ENCODE data around the gene OR4F17.
"Not testable (repeated sequence)": the region's sequence is repeated elsewhere in the genome, so short reads cannot be mapped to it uniquely, and the experiment has no call there.

The OR4F17 gene

DNA sequence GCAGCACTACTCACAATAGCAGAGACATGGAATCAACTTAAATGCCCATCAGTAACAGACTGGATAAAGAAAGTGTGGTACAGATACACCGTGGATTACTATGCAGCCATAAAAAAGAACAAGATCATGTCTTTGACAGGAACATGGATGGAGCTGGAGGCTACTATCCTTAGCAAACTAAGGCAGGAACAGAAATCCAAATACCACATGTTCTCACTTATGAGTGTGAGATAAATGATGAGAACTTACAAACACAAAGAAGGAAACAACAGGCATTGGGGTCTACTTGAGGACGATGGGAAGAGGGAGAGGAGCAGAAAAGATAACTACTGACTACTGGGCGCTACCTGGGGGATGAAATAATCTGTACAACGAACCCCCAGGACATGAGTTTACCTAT lies 16.2 kb upstream of the OR4F17 start:
- not testable (repeated sequence) for H2BK120ac ChIP-seq (ENCODE audit: low read depth, low read length); H3K14ac ChIP-seq (ENCODE audit: low read length); H3K27me3 ChIP-seq (ENCODE audit: control insufficient read depth in 3 of 3, insufficient read depth in 3 of 3, low read depth in 1 of 3, low read length in 3 of 3); H3K9ac ChIP-seq (ENCODE audit: low read depth, low read length, poor library complexity); H3K4ac ChIP-seq (ENCODE audit: low read length); H2BK5ac ChIP-seq (ENCODE audit: low read length); H3K23ac ChIP-seq (ENCODE audit: low read depth, low read length, poor library complexity); H3K18ac ChIP-seq (ENCODE audit: low read length); H3K36me3 ChIP-seq (replicated peaks in 1 of 2; ENCODE audit: control insufficient read depth in 2 of 2, insufficient read depth in 2 of 2, low read length in 2 of 2); H3K4me3 ChIP-seq (ENCODE audit: low read length in 2 of 2); H3K79me1 ChIP-seq (ENCODE audit: low read depth, low read length); H3K4me2 ChIP-seq (ENCODE audit: insufficient read depth, low read length, poor library complexity, severe bottlenecking); H2BK12ac ChIP-seq (ENCODE audit: low read length); H4K8ac ChIP-seq (ENCODE audit: low read depth, low read length); H3K27ac ChIP-seq (replicated peaks; ENCODE audit: low read length); H2BK15ac ChIP-seq (ENCODE audit: low read length); H2AFZ ChIP-seq (ENCODE audit: low read length); H4K91ac ChIP-seq (ENCODE audit: low read depth, low read length, poor library complexity); DNase-seq (ENCODE audit: low spot score); H3K4me1 ChIP-seq (ENCODE audit: control insufficient read depth in 2 of 2, insufficient read depth in 1 of 2, low read depth in 1 of 2, low read length in 2 of 2); H3K9me3 ChIP-seq (replicated peaks in 1 of 2; ENCODE audit: control insufficient read depth in 2 of 2, insufficient read depth in 1 of 2, low read depth in 1 of 2, low read length in 2 of 2); H2AK5ac ChIP-seq (ENCODE audit: low read depth, low read length)
- no CpG with 5 or more reads among the region's 4 CpGs for WGBS, 2 donors (ENCODE audit: extremely low coverage in 2 of 2, insufficient read length in 2 of 2, insufficient replicate concordance in 1 of 2)

DNA sequence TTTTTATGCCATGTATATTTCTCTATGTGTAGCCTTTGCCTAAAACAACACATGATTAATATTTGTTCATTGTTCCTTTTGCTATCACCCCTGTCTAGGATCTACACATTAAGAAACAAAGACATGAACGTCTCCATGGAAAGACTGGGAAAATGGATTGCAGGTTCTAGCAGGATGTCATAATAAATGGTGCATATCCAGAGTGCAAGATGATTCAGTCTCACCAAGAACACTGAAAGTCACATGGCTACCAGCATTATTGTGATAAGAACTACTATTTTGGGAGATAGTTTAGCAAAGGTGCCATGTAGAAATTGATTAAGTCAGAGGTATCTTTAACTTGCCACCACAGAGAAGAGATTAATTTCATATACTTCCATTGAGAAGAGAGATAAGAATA lies 12.1 kb upstream of the OR4F17 start:
- H3K36me3 ChIP-seq (replicated peaks in 1 of 2; ENCODE audit: control insufficient read depth in 2 of 2, insufficient read depth in 2 of 2, low read length in 2 of 2); H3K9ac ChIP-seq (ENCODE audit: low read depth, low read length, poor library complexity); H4K8ac ChIP-seq (ENCODE audit: low read depth, low read length); H3K14ac ChIP-seq (ENCODE audit: low read length); H3K79me1 ChIP-seq (ENCODE audit: low read depth, low read length); H2BK15ac ChIP-seq (ENCODE audit: low read length); H3K4me1 ChIP-seq (ENCODE audit: control insufficient read depth in 2 of 2, insufficient read depth in 1 of 2, low read depth in 1 of 2, low read length in 2 of 2); H3K23ac ChIP-seq (ENCODE audit: low read depth, low read length, poor library complexity); H3K4me2 ChIP-seq (ENCODE audit: insufficient read depth, low read length, poor library complexity, severe bottlenecking); H2AFZ ChIP-seq (ENCODE audit: low read length); H2BK5ac ChIP-seq (ENCODE audit: low read length); H3K18ac ChIP-seq (ENCODE audit: low read length); H2AK5ac ChIP-seq (ENCODE audit: low read depth, low read length); H4K91ac ChIP-seq (ENCODE audit: low read depth, low read length, poor library complexity); H2BK12ac ChIP-seq (ENCODE audit: low read length); H3K27me3 ChIP-seq (ENCODE audit: control insufficient read depth in 3 of 3, insufficient read depth in 3 of 3, low read depth in 1 of 3, low read length in 3 of 3); H3K27ac ChIP-seq (replicated peaks; ENCODE audit: low read length); H3K4ac ChIP-seq (ENCODE audit: low read length); H3K9me3 ChIP-seq (replicated peaks in 1 of 2; ENCODE audit: control insufficient read depth in 2 of 2, insufficient read depth in 1 of 2, low read depth in 1 of 2, low read length in 2 of 2); DNase-seq (ENCODE audit: low spot score); H3K4me3 ChIP-seq (ENCODE audit: low read length in 2 of 2); H2BK120ac ChIP-seq (ENCODE audit: low read depth, low read length): not testable (repeated sequence)
- WGBS, 2 donors (ENCODE audit: extremely low coverage in 2 of 2, insufficient read length in 2 of 2, insufficient replicate concordance in 1 of 2) = no CpG with 5 or more reads among the region's 1 CpG

DNA sequence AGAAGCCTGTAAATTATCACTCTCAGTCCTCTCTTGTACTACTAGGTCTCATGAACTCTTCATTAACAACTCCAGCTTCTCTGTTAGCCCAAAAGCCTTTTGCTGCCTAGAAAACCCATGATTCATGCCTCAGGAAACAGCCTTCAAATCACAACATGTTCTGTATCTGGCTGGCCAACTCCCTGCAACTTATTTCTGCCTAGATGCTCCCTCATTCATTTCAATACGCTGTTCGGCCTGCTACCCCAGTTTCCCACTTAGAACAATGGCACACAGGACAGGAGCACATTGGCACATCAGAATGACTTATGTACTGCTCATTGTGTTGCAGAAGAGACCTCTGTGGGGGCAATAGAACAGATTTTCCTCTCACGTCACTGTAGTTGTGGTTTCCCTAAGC lies 9.3 kb upstream of the OR4F17 start:
- WGBS, 2 donors (ENCODE audit: extremely low coverage in 2 of 2, insufficient read length in 2 of 2, insufficient replicate concordance in 1 of 2) = no CpG with 5 or more reads among the region's 3 CpGs
- not testable (repeated sequence) for H3K9me3 ChIP-seq (replicated peaks in 1 of 2; ENCODE audit: control insufficient read depth in 2 of 2, insufficient read depth in 1 of 2, low read depth in 1 of 2, low read length in 2 of 2); H3K36me3 ChIP-seq (replicated peaks in 1 of 2; ENCODE audit: control insufficient read depth in 2 of 2, insufficient read depth in 2 of 2, low read length in 2 of 2); H2AFZ ChIP-seq (ENCODE audit: low read length); H2BK120ac ChIP-seq (ENCODE audit: low read depth, low read length); H2BK5ac ChIP-seq (ENCODE audit: low read length); H3K4ac ChIP-seq (ENCODE audit: low read length); H2BK12ac ChIP-seq (ENCODE audit: low read length); H3K9ac ChIP-seq (ENCODE audit: low read depth, low read length, poor library complexity); H3K18ac ChIP-seq (ENCODE audit: low read length); H3K23ac ChIP-seq (ENCODE audit: low read depth, low read length, poor library complexity); H2AK5ac ChIP-seq (ENCODE audit: low read depth, low read length); H3K4me1 ChIP-seq (ENCODE audit: control insufficient read depth in 2 of 2, insufficient read depth in 1 of 2, low read depth in 1 of 2, low read length in 2 of 2); H3K4me3 ChIP-seq (ENCODE audit: low read length in 2 of 2); H3K27ac ChIP-seq (replicated peaks; ENCODE audit: low read length); H4K8ac ChIP-seq (ENCODE audit: low read depth, low read length); H4K91ac ChIP-seq (ENCODE audit: low read depth, low read length, poor library complexity); H3K14ac ChIP-seq (ENCODE audit: low read length); H2BK15ac ChIP-seq (ENCODE audit: low read length); H3K79me1 ChIP-seq (ENCODE audit: low read depth, low read length); DNase-seq (ENCODE audit: low spot score); H3K27me3 ChIP-seq (ENCODE audit: control insufficient read depth in 3 of 3, insufficient read depth in 3 of 3, low read depth in 1 of 3, low read length in 3 of 3); H3K4me2 ChIP-seq (ENCODE audit: insufficient read depth, low read length, poor library complexity, severe bottlenecking)

DNA sequence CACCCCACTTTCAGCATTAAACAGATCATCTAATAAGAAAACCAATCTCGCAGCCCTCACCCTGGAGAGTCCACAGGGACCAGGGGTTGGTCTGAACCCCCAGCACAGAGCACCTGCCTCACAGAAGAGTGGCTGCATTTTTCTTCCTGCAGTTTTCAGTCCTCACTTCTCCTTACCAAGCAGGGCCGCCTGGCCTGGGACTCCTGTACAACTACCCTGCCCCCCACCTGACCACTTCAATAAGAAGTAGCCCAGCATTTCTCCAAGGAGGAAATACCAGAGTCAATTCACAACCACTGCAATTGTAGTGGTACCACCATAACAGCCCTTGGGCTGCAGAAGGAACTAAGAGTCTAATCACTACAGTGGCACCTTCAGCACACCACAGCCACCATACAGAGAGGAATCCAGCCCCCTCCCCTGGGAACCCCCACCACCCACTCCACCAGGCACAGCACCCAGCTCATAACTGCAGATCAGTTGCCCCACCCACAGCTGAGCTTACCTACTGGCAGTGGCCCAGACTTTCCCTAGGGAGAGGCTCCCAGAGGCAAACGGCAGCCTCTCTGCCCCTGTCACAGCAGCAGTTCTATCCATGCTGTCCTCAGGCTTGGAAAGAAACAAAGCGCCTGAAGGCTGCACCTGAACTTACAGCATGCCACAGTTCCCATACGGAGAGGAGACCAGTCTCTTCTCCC lies 13.7 kb downstream of the OR4F17 start:
- not testable (repeated sequence) for H2AFZ ChIP-seq (ENCODE audit: low read length); H3K4me2 ChIP-seq (ENCODE audit: insufficient read depth, low read length, poor library complexity, severe bottlenecking); H3K14ac ChIP-seq (ENCODE audit: low read length); H3K79me1 ChIP-seq (ENCODE audit: low read depth, low read length); H3K9me3 ChIP-seq (replicated peaks in 1 of 2; ENCODE audit: control insufficient read depth in 2 of 2, insufficient read depth in 1 of 2, low read depth in 1 of 2, low read length in 2 of 2); H3K4ac ChIP-seq (ENCODE audit: low read length); H4K8ac ChIP-seq (ENCODE audit: low read depth, low read length); DNase-seq (ENCODE audit: low spot score); H3K36me3 ChIP-seq (replicated peaks in 1 of 2; ENCODE audit: control insufficient read depth in 2 of 2, insufficient read depth in 2 of 2, low read length in 2 of 2); H2BK15ac ChIP-seq (ENCODE audit: low read length); H3K4me1 ChIP-seq (ENCODE audit: control insufficient read depth in 2 of 2, insufficient read depth in 1 of 2, low read depth in 1 of 2, low read length in 2 of 2); H3K27me3 ChIP-seq (ENCODE audit: control insufficient read depth in 3 of 3, insufficient read depth in 3 of 3, low read depth in 1 of 3, low read length in 3 of 3); H3K18ac ChIP-seq (ENCODE audit: low read length); H2AK5ac ChIP-seq (ENCODE audit: low read depth, low read length); H2BK120ac ChIP-seq (ENCODE audit: low read depth, low read length); H2BK12ac ChIP-seq (ENCODE audit: low read length); H3K4me3 ChIP-seq (ENCODE audit: low read length in 2 of 2); H3K23ac ChIP-seq (ENCODE audit: low read depth, low read length, poor library complexity); H2BK5ac ChIP-seq (ENCODE audit: low read length); H3K9ac ChIP-seq (ENCODE audit: low read depth, low read length, poor library complexity); H3K27ac ChIP-seq (replicated peaks; ENCODE audit: low read length); H4K91ac ChIP-seq (ENCODE audit: low read depth, low read length, poor library complexity)
- WGBS, 2 donors (ENCODE audit: extremely low coverage in 2 of 2, insufficient read length in 2 of 2, insufficient replicate concordance in 1 of 2) = no CpG with 5 or more reads among the region's 5 CpGs
